SIG-M5 treated with dmso at 0.1 percent for 504 hours (cell line): ENCODE data around the gene CALML6.
A peak's percentile ranks its signal among the peaks of the same experiment; 100 is the strongest.
"Not testable (repeated sequence)": the region's sequence is repeated elsewhere in the genome, so short reads cannot be mapped to it uniquely, and the experiment has no call there.

Source experiments
- DNase-seq: peaks from one replicate; lab custom pipeline; 2025; ENCODE audit not compliant: unreplicated experiment; lab: John Stamatoyannopoulos, UW

CALML6 gene

GRCh38 chr1:1914971-1915692 is at the start of gene CALML6:
TSS of gene CALML6 (plus strand) at chr1:1915260. CDS start at chr1:1915281, 21 bp downstream.
- no peak for DNase-seq

- DNase-seq = no peak
Observed at GRCh38 chr1:1867164-1867563, 47.9 kb upstream of the CALML6 start.

- DNase-seq = peak; percentile 54
Observed at GRCh38 chr1:1869469-1869868, 45.6 kb upstream of the CALML6 start.

GRCh38 chr1:1872329-1872994 is 42.6 kb upstream of the CALML6 start:
- DNase-seq = no peak

GRCh38 chr1:1873186-1873585 is 41.9 kb upstream of the CALML6 start:
- DNase-seq = no peak

- DNase-seq = no peak
Observed at GRCh38 chr1:1874901-1875300, 40.2 kb upstream of the CALML6 start.

- no peak for DNase-seq
Observed at GRCh38 chr1:1875932-1876331, 39.1 kb upstream of the CALML6 start.

- DNase-seq = no peak
Observed at GRCh38 chr1:1876335-1876930, 38.6 kb upstream of the CALML6 start.

- no peak for DNase-seq
Observed at GRCh38 chr1:1877865-1878436, 37.1 kb upstream of the CALML6 start.

GRCh38 chr1:1879942-1880341 is 35.1 kb upstream of the CALML6 start:
- no peak for DNase-seq

GRCh38 chr1:1880617-1881312 is 34.3 kb upstream of the CALML6 start:
- no peak for DNase-seq

- no peak for DNase-seq
Observed at GRCh38 chr1:1881727-1882126, 33.3 kb upstream of the CALML6 start.

- DNase-seq = no peak
Observed at GRCh38 chr1:1883092-1883873, 31.8 kb upstream of the CALML6 start.

GRCh38 chr1:1883890-1884289 is 31.2 kb upstream of the CALML6 start:
- DNase-seq = not testable (repeated sequence)

GRCh38 chr1:1889090-1889750 is 25.8 kb upstream of the CALML6 start:
- DNase-seq = no peak

GRCh38 chr1:1889847-1890505 is 25.1 kb upstream of the CALML6 start:
- DNase-seq = peak; percentile 46

- peak; percentile 63 for DNase-seq
Observed at GRCh38 chr1:1890506-1891348, 24.3 kb upstream of the CALML6 start, which contains the start of gene GNB1. TSS of gene GNB1 (minus strand) at chr1:1891087. CDS start at chr1:1825453, 65,634 bp downstream.

GRCh38 chr1:1891349-1892078 is 23.5 kb upstream of the CALML6 start:
- DNase-seq = no peak
